GM12878 (cell line): ENCODE results near the gene GLB1L. TPM values are rescaled to one million over a fixed set of nuclear protein-coding genes. Genes with fewer than 3 reads are reported as not detected.

Source experiments
- ATF7 ChIP-seq: fragments of 450-650 bp; IDR thresholded peaks from 2 replicates; pipeline ENCODE4 v1.6.1; 2016; ENCODE audit warnings: low read depth, mild to moderate bottlenecking
- GATAD2B ChIP-seq: fragments of 450-650 bp; conservative IDR thresholded peaks from 2 replicates; pipeline ENCODE4 v1.6.1; 2017; ENCODE audit warnings: low read depth, mild to moderate bottlenecking, moderate library complexity
- IKZF1 ChIP-seq: fragments of 450-650 bp; conservative IDR thresholded peaks from 2 replicates; pipeline ENCODE4 v1.6.1; 2017; ENCODE audit warnings: antibody characterized with exemption, mild to moderate bottlenecking
- RFX5 ChIP-seq: IDR thresholded peaks from 2 replicates; pipeline ENCODE4 v1.6.1; 2011; ENCODE audit warnings: low read depth, low read length, improper control_type of control experiment
- SMAD5 ChIP-seq: IDR thresholded peaks from 2 replicates; pipeline ENCODE4 v1.6.1; 2016; ENCODE audit warnings: antibody characterized with exemption, low read depth
- YY1 ChIP-seq: IDR thresholded peaks from 2 replicates; pipeline ENCODE4 v1.6.1; 2011; ENCODE audit warnings: low read depth, mild to moderate bottlenecking, low read length
- ZSCAN29 ChIP-seq: fragments of 450-650 bp; IDR thresholded peaks from 2 replicates; pipeline ENCODE4 v1.6.1; 2017; ENCODE audit warnings: mild to moderate bottlenecking, moderate library complexity
- polyA plus RNA-seq, 11 experiments: library from polyadenylated mRNA; depleted of rRNA in 4 of 11; unstranded in 6 of 11; stranded (reverse) in 5 of 11; fragments of >200 nt; fragmentation: Nextera tagmentation in 4 of 11; fragmentation: Illumina TruSeq in 1 of 11; extraction: Ambion mirVana in 4 of 11; extraction: Trizol in 1 of 11; gene quantifications; 1 replicate in 1 of 11; 2 replicates in 10 of 11; pipeline versions ENCODE4 v1.2.1 to v1.2.3, GENCODE V29; 2011 to 2016; ENCODE audit warnings: inconsistent platforms in 2 of 11, missing spikeins in 2 of 11, low read depth in 1 of 11
- total RNA-seq, 4 experiments: library from RNA; depleted of rRNA in 3 of 4; stranded (reverse); fragments of >200 nt in 3 of 4; fragmentation: Illumina TruSeq in 1 of 4; extraction: Trizol in 1 of 4; gene quantifications; 2 replicates each; pipeline versions ENCODE4 v1.2.1 to v1.2.3, GENCODE V29; 2013 to 2021
- TF ChIP-seq, protein P1 (sequence below): fragments of 450-650 bp; IDR thresholded peaks from 2 replicates; pipeline ENCODE4 v1.6.1; 2017; ENCODE audit warnings: borderline replicate concordance
- TF ChIP-seq, protein P2 (sequence below): IDR thresholded peaks from 2 replicates; pipeline ENCODE4 v1.6.1; 2011; ENCODE audit warnings: low read depth, low read length, improper control_type of control experiment, borderline replicate concordance

Gene GLB1L
- total and polyA plus RNA-seq, 10 of the 15 experiments (the other 5 are each of a cell fraction or from before 2014, with no cell fraction given): 0.29 to 4.6 (median 2.7) TPM

DNA sequence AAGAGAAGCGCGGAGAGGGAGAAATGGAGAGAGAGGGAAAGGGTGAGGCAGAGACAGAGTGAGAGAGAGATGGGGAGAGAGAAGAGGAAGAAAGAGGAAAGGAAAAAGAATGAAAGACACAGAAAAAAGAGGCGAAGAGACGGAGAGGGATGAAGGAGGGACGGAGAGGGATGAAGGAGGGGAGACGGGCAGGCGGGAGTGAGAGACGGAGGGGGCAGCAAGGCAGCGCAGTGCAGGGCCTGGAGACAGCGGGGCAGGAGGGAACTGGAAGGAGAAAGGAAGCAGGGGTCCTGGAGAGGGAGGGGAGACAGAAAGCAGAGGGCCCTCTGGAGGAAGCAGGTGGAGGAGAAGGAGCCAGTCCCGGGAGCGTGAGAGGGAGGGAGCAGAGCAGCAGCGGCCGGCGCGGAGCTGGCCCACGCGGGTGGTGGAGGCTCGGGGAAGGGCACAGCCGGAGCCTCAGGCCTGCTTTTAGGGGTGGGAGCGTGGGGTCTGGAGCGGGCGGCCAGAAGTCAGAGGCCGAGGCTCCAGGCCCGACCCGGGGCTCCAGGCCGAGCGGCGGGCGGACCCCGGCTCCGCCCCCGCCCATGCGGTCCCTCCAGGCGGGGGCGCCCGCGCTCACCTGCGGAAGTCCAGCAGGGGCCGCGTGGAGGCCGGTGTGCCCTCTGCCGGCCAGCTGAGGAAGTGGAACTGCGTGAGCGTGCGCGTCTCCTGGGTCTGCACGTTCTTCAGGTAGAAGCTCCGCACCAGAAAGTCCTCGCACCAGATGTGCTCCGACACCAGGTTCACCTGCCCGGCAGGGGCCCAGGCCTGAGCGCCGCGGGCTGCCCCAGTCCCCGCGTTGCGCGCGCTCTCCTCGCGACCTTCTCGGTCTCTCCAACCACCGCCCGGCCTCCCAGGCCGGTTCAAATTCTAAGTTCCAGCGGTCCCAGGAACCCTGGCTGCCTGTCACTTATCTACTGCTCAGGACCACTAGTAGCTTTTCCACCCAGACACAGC, 49.4 kb upstream of the GLB1L start (continued):
- TF ChIP-seq, protein P1, sequence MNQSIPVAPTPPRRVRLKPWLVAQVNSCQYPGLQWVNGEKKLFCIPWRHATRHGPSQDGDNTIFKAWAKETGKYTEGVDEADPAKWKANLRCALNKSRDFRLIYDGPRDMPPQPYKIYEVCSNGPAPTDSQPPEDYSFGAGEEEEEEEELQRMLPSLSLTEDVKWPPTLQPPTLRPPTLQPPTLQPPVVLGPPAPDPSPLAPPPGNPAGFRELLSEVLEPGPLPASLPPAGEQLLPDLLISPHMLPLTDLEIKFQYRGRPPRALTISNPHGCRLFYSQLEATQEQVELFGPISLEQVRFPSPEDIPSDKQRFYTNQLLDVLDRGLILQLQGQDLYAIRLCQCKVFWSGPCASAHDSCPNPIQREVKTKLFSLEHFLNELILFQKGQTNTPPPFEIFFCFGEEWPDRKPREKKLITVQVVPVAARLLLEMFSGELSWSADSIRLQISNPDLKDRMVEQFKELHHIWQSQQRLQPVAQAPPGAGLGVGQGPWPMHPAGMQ: no peak
- TF ChIP-seq YY1 (peak; percentile 80), SMAD5 (no peak), GATAD2B (peak; percentile 99), RFX5 (0 out of 2 replicates have a peak, but pooled peaks have one; percentile 30), IKZF1 (peak; percentile 84), ATF7 (no peak), ZSCAN29 (peak; percentile 73; the same call in 1 of the 2 replicates)
- TF ChIP-seq, protein P2, sequence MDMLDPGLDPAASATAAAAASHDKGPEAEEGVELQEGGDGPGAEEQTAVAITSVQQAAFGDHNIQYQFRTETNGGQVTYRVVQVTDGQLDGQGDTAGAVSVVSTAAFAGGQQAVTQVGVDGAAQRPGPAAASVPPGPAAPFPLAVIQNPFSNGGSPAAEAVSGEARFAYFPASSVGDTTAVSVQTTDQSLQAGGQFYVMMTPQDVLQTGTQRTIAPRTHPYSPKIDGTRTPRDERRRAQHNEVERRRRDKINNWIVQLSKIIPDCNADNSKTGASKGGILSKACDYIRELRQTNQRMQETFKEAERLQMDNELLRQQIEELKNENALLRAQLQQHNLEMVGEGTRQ: no peak
